GM23338 (cell line): ENCODE results near the gene NDST3.

Source experiments
- EZH2 ChIP-seq: fragments of 200-600 bp; sonication (generic); IDR thresholded peaks from one replicate; pipeline ENCODE4 v1.8.0; 2017; ENCODE audit warnings: antibody characterized with exemption, mild to moderate bottlenecking, low read depth; ENCODE audit not compliant: unreplicated experiment
- POLR2AphosphoS5 ChIP-seq: IDR thresholded peaks from 2 replicates; pipeline ENCODE4 v1.6.1; 2016; ENCODE audit warnings: antibody characterized with exemption, low read depth
- TF ChIP-seq, protein P1 (sequence below), 2 experiments: fragments of 200-600 bp in 1 of 2; sonication (generic) in 1 of 2; conservative IDR thresholded peaks; 2 replicates each; pipeline versions ENCODE4 v1.5.1 to v1.6.1; 2016 to 2017; ENCODE audit warnings: antibody characterized with exemption in 2 of 2, low read depth in 2 of 2, mild to moderate bottlenecking in 2 of 2, moderate library complexity in 1 of 2

DNA sequence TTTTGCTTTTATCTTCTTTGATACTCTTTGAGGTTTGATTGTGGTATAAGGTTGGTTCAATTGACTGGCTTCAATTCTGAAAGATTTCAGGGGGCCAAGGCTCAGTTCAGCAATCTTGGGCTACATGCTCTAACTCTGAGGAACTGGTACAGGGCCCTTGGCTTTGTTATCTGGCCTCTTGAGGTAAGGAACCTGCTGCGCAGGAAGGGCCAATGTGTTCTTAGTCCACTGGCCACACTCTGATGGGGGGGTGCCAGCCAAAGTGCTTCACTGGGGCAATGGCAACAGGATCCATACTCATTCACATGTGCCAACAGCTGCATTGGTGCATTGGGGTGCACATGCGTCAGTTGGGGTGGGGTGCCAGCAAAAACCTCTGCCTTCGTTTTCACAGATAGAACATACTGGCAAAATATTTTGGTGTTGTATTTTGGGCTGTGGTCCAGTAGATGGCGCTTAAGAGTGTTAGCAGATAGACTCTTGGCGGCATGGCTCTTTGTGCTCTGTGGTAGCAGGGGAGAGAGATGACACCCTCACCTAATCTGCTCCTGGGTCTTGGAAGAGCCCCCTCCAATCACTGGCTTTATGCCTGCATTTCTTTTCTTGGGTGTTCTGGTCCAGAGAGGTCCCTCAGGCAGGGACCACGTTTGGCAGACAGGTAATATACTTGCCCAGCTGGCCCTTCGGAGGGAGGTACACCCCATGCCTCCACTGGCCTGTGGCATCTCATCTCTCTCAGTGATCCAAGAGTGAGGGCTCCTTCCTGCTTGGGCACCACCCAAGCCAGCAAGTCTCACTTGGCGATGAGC lies 42.9 kb downstream of the NDST3 start:
- TF ChIP-seq, protein P1, sequence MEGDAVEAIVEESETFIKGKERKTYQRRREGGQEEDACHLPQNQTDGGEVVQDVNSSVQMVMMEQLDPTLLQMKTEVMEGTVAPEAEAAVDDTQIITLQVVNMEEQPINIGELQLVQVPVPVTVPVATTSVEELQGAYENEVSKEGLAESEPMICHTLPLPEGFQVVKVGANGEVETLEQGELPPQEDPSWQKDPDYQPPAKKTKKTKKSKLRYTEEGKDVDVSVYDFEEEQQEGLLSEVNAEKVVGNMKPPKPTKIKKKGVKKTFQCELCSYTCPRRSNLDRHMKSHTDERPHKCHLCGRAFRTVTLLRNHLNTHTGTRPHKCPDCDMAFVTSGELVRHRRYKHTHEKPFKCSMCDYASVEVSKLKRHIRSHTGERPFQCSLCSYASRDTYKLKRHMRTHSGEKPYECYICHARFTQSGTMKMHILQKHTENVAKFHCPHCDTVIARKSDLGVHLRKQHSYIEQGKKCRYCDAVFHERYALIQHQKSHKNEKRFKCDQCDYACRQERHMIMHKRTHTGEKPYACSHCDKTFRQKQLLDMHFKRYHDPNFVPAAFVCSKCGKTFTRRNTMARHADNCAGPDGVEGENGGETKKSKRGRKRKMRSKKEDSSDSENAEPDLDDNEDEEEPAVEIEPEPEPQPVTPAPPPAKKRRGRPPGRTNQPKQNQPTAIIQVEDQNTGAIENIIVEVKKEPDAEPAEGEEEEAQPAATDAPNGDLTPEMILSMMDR (conservative IDR thresholded peaks at IDR 0.05; ENCODE audit: low read depth in 2 of 2) = peak; percentile 72 to 83
- no peak for TF ChIP-seq POLR2AphosphoS5
- TF ChIP-seq EZH2 = no peak
